CD4-positive, CD25-positive, alpha-beta regulatory T cell (primary cell): ENCODE data around the gene GINS3. TPM values are rescaled to one million over a fixed set of nuclear protein-coding genes. Genes with fewer than 3 reads are reported as not detected.

ENCODE experiments used
- ATAC-seq, 2 donors: fragments of 150-1000 bp; cut with Tn5 transposase; one replicate each; pipeline ENCODE4 v1.10.0; 2021; ENCODE audit warnings: low read depth in 2 of 2, moderate number of reproducible peaks in 2 of 2, moderate library complexity in 1 of 2
- DNase-seq, 3 donors: peaks; one replicate each; pipeline versions ENCODE4 v3.0.0 to v3.0.0-alpha.2; 2012 to 2022; ENCODE audit warnings: mixed read lengths in 1 of 3
- H3K27ac ChIP-seq: one replicate; pipeline ENCODE4 v1.7.0; 2013; ENCODE audit warnings: mild to moderate bottlenecking, low read length; ENCODE audit not compliant: insufficient read depth, poor library complexity, severe bottlenecking
- H3K27me3 ChIP-seq: one replicate; pipeline ENCODE4 v1.7.0; 2013; ENCODE audit warnings: low read length; ENCODE audit not compliant: control insufficient read depth, insufficient read depth
- H3K36me3 ChIP-seq: one replicate; pipeline ENCODE4 v1.7.0; 2013; ENCODE audit warnings: mild to moderate bottlenecking, low read length, moderate library complexity; ENCODE audit not compliant: control insufficient read depth, insufficient read depth
- H3K4me1 ChIP-seq: 2 replicates; pipeline ENCODE4 v1.7.0; 2013; ENCODE audit warnings: mild to moderate bottlenecking, low read length; ENCODE audit not compliant: insufficient read depth, control insufficient read depth, poor library complexity, severe bottlenecking
- H3K4me3 ChIP-seq: one replicate; pipeline ENCODE4 v1.7.0; 2013; ENCODE audit warnings: low read depth, mild to moderate bottlenecking, low read length, moderate library complexity
- H3K9me3 ChIP-seq, 2 experiments: 1 replicate in 1 of 2; 2 replicates in 1 of 2; pipeline ENCODE4 v1.7.0; 2013; ENCODE audit warnings: low read length in 2 of 2, mild to moderate bottlenecking in 1 of 2, moderate library complexity in 1 of 2; ENCODE audit not compliant: control insufficient read depth in 2 of 2
- H3K27ac Mint-ChIP-seq, 3 donors: one replicate each; pipeline ENCODE4 v1.8.0; 2020 to 2022; ENCODE audit warnings: mild to moderate bottlenecking in 3 of 3, mixed read lengths in 3 of 3, moderate library complexity in 2 of 3
- H3K27me3 Mint-ChIP-seq: one replicate; pipeline ENCODE4 v1.8.0; 2022; ENCODE audit warnings: mild to moderate bottlenecking, mixed read lengths
- H3K36me3 Mint-ChIP-seq: one replicate; pipeline ENCODE4 v1.8.0; 2020; ENCODE audit warnings: mixed read lengths
- H3K4me1 Mint-ChIP-seq, 4 donors: one replicate each; pipeline ENCODE4 v1.8.0; 2020 to 2022; ENCODE audit warnings: mixed read lengths in 4 of 4, mild to moderate bottlenecking in 1 of 4
- H3K4me3 Mint-ChIP-seq, 4 donors: one replicate each; pipeline ENCODE4 v1.8.0; 2020 to 2022; ENCODE audit warnings: mild to moderate bottlenecking in 4 of 4, mixed read lengths in 4 of 4, moderate library complexity in 3 of 4
- H3K9me3 Mint-ChIP-seq, 7 donors: one replicate each; pipeline ENCODE4 v1.8.0; 2020 to 2022; ENCODE audit warnings: mixed read lengths in 7 of 7, mild to moderate bottlenecking in 3 of 7, moderate library complexity in 2 of 7
- polyA plus RNA-seq, 4 donors: library from polyadenylated mRNA; unstranded; fragments of 300-500 nt; fragmentation: Illumina TruSeq; gene quantifications; one replicate each; pipeline ENCODE4 v1.2.3, GENCODE V29; 2021
- total RNA-seq: library from RNA; stranded (reverse); gene quantifications from one replicate; pipeline ENCODE4 v1.2.3, GENCODE V29; 2022

GINS3 gene
- total and polyA plus RNA-seq, 5 donors from 2014 or later = 0.86 to 3.1 (median 2.5) TPM

DNA sequence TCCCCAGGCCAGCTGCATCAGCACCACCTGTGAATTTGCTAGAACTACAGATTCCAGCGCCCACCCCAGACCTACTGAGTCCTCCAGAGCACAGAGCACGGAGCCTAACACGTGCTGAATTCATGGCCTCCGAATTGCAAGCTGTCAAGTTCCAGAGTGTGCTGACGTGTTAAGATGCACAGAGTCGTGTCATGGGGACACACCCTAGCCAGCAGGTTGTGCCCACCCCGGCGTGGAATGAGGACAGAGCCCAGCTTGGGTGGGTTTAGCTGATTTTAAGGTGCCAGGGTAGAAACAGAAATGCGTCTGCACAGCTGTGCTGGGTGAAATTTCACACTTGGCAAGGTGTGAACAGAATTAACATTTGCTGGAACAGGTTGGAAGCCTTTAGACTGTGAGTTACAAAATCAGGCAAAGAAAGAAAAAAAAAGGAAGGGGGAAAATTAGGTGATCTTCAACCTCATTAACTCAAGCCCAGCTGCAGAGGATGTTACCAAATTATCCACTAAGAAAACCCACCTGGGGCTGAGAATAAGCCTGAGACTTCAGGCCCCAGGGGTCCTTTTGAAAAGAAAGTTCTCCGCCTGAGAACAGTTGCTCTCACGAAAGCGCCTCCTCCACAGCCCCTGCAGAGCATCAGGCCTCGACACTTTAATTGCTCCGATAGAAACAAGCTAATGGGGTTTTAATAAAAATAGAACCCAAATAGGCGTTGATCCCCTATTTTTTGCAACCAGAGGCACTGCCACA lies 27.1 kb downstream of the GINS3 start:
- H3K9me3 Mint-ChIP-seq = no peaks in the 10 kb centered on the region
- H3K27me3 Mint-ChIP-seq = peaks cover 32% of the 10 kb centered on the region
- H3K36me3 Mint-ChIP-seq = no peaks in the 10 kb centered on the region
- H3K4me1 Mint-ChIP-seq = no peaks in the 10 kb centered on the region
- DNase-seq = no peak
- no peaks in the 10 kb centered on the region for H3K27me3 ChIP-seq
- H3K4me1 ChIP-seq = no peaks in the 10 kb centered on the region
- H3K4me3 ChIP-seq = no peak overlapping the region
- no peaks in the 10 kb centered on the region for H3K36me3 ChIP-seq
- ATAC-seq = no peak
- no peak overlapping the region for H3K27ac Mint-ChIP-seq
- no peak overlapping the region for H3K27ac ChIP-seq
- H3K9me3 ChIP-seq = no peaks in the 10 kb centered on the region
- H3K4me3 Mint-ChIP-seq = no peak overlapping the region

DNA sequence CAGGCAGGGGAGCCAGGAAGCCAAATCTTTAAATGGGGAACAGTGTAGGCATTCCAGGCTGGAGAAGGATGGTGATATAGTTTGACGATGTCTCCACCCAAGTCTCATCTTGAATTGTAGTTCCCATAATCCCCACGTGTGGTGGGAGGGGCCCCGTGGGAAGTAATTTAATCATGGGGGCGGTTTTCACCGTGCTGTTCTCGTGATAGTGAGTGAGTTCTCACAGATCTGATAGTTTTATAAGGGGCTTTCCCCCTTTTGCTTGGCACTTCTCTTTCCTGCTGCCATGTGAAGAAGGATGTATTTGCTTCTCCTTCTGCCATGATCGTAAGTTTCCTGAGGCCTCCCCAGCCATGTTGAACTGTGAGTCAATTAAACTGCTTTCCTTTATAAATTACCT lies 28.8 kb downstream of the GINS3 start:
- H3K27ac ChIP-seq = no peak overlapping the region
- Mint-ChIP-seq H3K4me1 (peaks cover 0 to 5% (median 3%) of the 10 kb centered on the region in 4 donors), H3K36me3 (no peaks in the 10 kb centered on the region), H3K4me3 (no peak overlapping the region), H3K27me3 (peaks cover 37% of the 10 kb centered on the region), H3K9me3 (no peaks in the 10 kb centered on the region), H3K27ac (no peak overlapping the region)
- no peaks in the 10 kb centered on the region for H3K36me3 ChIP-seq
- no peaks in the 10 kb centered on the region for H3K9me3 ChIP-seq
- no peaks in the 10 kb centered on the region for H3K27me3 ChIP-seq
- DNase-seq (no peak), ATAC-seq (no peak)
- H3K4me1 ChIP-seq = peaks cover 3% of the 10 kb centered on the region
- H3K4me3 ChIP-seq = no peak overlapping the region

- Histone ChIP-seq H3K4me3 (no peak overlapping the region), H3K4me1 (peaks cover 5% of the 10 kb centered on the region), H3K27ac (no peak overlapping the region), H3K36me3 (no peaks in the 10 kb centered on the region), H3K9me3 (no peaks in the 10 kb centered on the region), H3K27me3 (no peaks in the 10 kb centered on the region)
- no peak for DNase-seq
- Mint-ChIP-seq H3K27ac (no peak overlapping the region), H3K4me3 (no peak overlapping the region), H3K27me3 (peaks cover 37% of the 10 kb centered on the region), H3K36me3 (no peaks in the 10 kb centered on the region), H3K4me1 (peaks cover 0 to 8% (median 3%) of the 10 kb centered on the region in 4 donors), H3K9me3 (no peaks in the 10 kb centered on the region)
- ATAC-seq = no peak
Observed at GRCh38 chr16:58421529-58421928, 29.3 kb downstream of the GINS3 start.

GRCh38 chr16:58422809-58423208 lies 30.5 kb downstream of the GINS3 start:
- no peak for DNase-seq
- Histone ChIP-seq H3K36me3 (no peaks in the 10 kb centered on the region), H3K4me3 (no peak overlapping the region), H3K4me1 (peaks cover 5% of the 10 kb centered on the region), H3K27me3 (no peaks in the 10 kb centered on the region), H3K27ac (no peak overlapping the region), H3K9me3 (no peaks in the 10 kb centered on the region)
- ATAC-seq = no peak
- H3K4me1 Mint-ChIP-seq = peaks cover 0 to 9% (median 4%) of the 10 kb centered on the region in 4 donors
- no peak overlapping the region for H3K27ac Mint-ChIP-seq
- no peak overlapping the region for H3K4me3 Mint-ChIP-seq
- H3K36me3 Mint-ChIP-seq = no peaks in the 10 kb centered on the region
- peaks cover 31% of the 10 kb centered on the region for H3K27me3 Mint-ChIP-seq
- no peaks in the 10 kb centered on the region for H3K9me3 Mint-ChIP-seq

DNA sequence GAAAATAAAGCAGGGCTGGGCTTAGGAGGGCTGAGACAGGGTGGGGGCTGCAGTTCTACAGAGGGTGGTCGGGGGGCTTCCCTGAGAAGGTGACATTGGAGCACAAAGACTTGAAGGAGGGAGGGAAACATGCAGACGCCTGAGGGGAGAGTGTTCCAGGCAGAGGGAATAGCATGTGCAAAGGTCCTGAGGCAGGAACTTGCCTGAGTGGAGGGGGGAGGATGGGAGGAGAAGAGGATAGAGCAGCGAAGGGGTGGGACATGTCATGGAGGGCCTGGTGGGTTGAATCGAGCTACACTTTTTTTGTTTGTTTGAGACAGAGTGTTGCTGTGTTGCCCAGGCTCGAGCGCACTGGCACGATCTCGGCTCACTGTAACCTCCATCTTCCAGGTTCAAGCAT lies 33.0 kb downstream of the GINS3 start:
- no peaks in the 10 kb centered on the region for H3K36me3 ChIP-seq
- Mint-ChIP-seq H3K4me3 (no peak overlapping the region), H3K4me1 (peaks cover 0 to 9% (median 4%) of the 10 kb centered on the region in 4 donors), H3K9me3 (no peaks in the 10 kb centered on the region), H3K27ac (no peak overlapping the region), H3K36me3 (no peaks in the 10 kb centered on the region), H3K27me3 (peaks cover 19% of the 10 kb centered on the region)
- H3K9me3 ChIP-seq = no peaks in the 10 kb centered on the region
- ATAC-seq (no peak), DNase-seq (no peak)
- no peaks in the 10 kb centered on the region for H3K27me3 ChIP-seq
- H3K27ac ChIP-seq = no peak overlapping the region
- H3K4me1 ChIP-seq = peaks cover 5% of the 10 kb centered on the region
- H3K4me3 ChIP-seq = no peak overlapping the region

- Mint-ChIP-seq H3K36me3 (no peaks in the 10 kb centered on the region), H3K4me3 (no peak overlapping the region), H3K4me1 (peaks cover 0 to 9% (median 4%) of the 10 kb centered on the region in 4 donors), H3K27ac (peak overlapping the region in 1 of 3 donors; percentile 73), H3K9me3 (no peaks in the 10 kb centered on the region), H3K27me3 (peaks cover 22% of the 10 kb centered on the region)
- H3K4me1 ChIP-seq = peaks cover 5% of the 10 kb centered on the region
- DNase-seq (peak in 1 of 3 donors; percentile 51), ATAC-seq (peak; percentile 47 to 48)
- H3K27me3 ChIP-seq = no peaks in the 10 kb centered on the region
- no peak overlapping the region for H3K4me3 ChIP-seq
- H3K9me3 ChIP-seq = no peaks in the 10 kb centered on the region
- H3K27ac ChIP-seq = no peak overlapping the region
- no peaks in the 10 kb centered on the region for H3K36me3 ChIP-seq
Observed at GRCh38 chr16:58425756-58426494, 33.7 kb downstream of the GINS3 start.

DNA sequence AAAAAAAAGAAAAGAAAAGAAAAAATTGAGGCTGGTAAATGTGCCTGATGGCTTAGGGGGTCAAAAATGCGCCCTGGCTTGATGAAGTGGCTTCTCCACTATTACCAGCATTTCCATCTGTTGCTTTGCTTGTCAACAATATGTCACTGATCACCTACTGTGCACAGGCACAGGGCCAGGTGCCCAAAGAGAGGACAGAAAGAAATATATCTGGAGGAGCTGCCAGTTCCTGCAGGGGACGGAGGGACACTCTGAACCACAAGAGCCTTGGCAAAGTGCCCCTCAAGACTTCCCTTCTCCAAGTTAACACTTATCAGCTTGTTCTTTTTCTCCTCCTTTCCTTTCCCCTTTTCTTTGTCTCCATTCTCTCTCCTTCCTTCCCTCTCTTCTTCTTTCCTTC lies 34.7 kb downstream of the GINS3 start:
- ATAC-seq (no peak), DNase-seq (no peak)
- H3K4me1 Mint-ChIP-seq = peaks cover 0 to 9% (median 4%) of the 10 kb centered on the region in 4 donors
- no peaks in the 10 kb centered on the region for H3K9me3 ChIP-seq
- H3K27me3 Mint-ChIP-seq = peaks cover 17% of the 10 kb centered on the region
- H3K27me3 ChIP-seq = no peaks in the 10 kb centered on the region
- H3K27ac Mint-ChIP-seq = no peak overlapping the region
- no peaks in the 10 kb centered on the region for H3K36me3 ChIP-seq
- H3K9me3 Mint-ChIP-seq = no peaks in the 10 kb centered on the region
- no peaks in the 10 kb centered on the region for H3K36me3 Mint-ChIP-seq
- H3K4me3 Mint-ChIP-seq = no peak overlapping the region
- H3K4me3 ChIP-seq = no peak overlapping the region
- no peak overlapping the region for H3K27ac ChIP-seq
- H3K4me1 ChIP-seq = peaks cover 5% of the 10 kb centered on the region
